GM21390 (cell line): ENCODE measurements around the gene GPS1.
A peak's percentile ranks its signal among the peaks of the same experiment; 100 is the strongest.

Source experiments
- ATAC-seq: cut with Tn5 transposase; IDR thresholded peaks from one replicate; pipeline ENCODE4 v1.9.1; 2021; ENCODE audit not compliant: unreplicated experiment

Gene GPS1

GRCh38 chr17:82100502-82101298 lies 49.0 kb downstream of the GPS1 start:
- no peak for ATAC-seq

GRCh38 chr17:82101301-82101715 lies 49.6 kb downstream of the GPS1 start:
- ATAC-seq = no peak

GRCh38 chr17:82101767-82102679 lies 50.3 kb downstream of the GPS1 start:
- ATAC-seq = no peak

- no peak for ATAC-seq
These were observed 52.1 kb downstream of the GPS1 start for GRCh38 chr17:82103553-82104451.

- no peak for ATAC-seq
These were observed 53.2 kb downstream of the GPS1 start for GRCh38 chr17:82104797-82105416.

- ATAC-seq = no peak
These were observed 53.8 kb downstream of the GPS1 start for GRCh38 chr17:82105417-82105881.

- ATAC-seq = peak; percentile 70
These were observed 54.4 kb downstream of the GPS1 start for GRCh38 chr17:82105882-82106687.

- ATAC-seq = no peak
These were observed 55.1 kb downstream of the GPS1 start for GRCh38 chr17:82106688-82107305.
